HepG2 (cell line): ENCODE results near the gene ENPP1.

Experiments used
- CTCF ChIP-seq: sonication (generic); formaldehyde crosslinking; IDR thresholded peaks from 2 replicates; pipeline ENCODE4 v1.5.0; 2020; ENCODE audit warnings: mild to moderate bottlenecking, missing genetic modification reagents, moderate library complexity
- KLF9 ChIP-seq: IDR thresholded peaks from 2 replicates; pipeline ENCODE4 v1.6.1; 2016; ENCODE audit warnings: low read depth
- POLR2AphosphoS5 ChIP-seq: IDR thresholded peaks from 2 replicates; pipeline ENCODE4 v1.6.1; 2012; ENCODE audit warnings: low read depth, low read length
- STAG1 ChIP-seq: sonication (generic); formaldehyde crosslinking; IDR thresholded peaks from 2 replicates; pipeline ENCODE4 v1.4.0; 2020; ENCODE audit warnings: missing genetic modification reagents
- TBL1XR1 ChIP-seq: fragments of 150-350 bp; IDR thresholded peaks from 2 replicates; pipeline ENCODE4 v1.6.1; 2014; ENCODE audit warnings: borderline replicate concordance, low read length; ENCODE audit not compliant: partially characterized antibody
- ZNF563 ChIP-seq: sonication (generic); formaldehyde crosslinking; IDR thresholded peaks from 2 replicates; pipeline ENCODE4 v1.8.0; 2022; ENCODE audit warnings: mild to moderate bottlenecking, moderate library complexity, missing genetic modification reagents
- TF ChIP-seq, protein P1 (sequence below): IDR thresholded peaks from 2 replicates; pipeline ENCODE4 v1.6.1; 2012; ENCODE audit warnings: inconsistent platforms

- TF ChIP-seq CTCF (no peak), POLR2AphosphoS5 (no peak), STAG1 (CRISPR knock-in tag) (no peak), ZNF563 (CRISPR knock-in tag) (no peak), KLF9 (CRISPR knock-in tag) (no peak), TBL1XR1 (no peak)
- TF ChIP-seq, protein P1, sequence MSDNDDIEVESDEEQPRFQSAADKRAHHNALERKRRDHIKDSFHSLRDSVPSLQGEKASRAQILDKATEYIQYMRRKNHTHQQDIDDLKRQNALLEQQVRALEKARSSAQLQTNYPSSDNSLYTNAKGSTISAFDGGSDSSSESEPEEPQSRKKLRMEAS, result no peak
Observed at GRCh38 chr6:131893198-131893597, 85.4 kb downstream of the ENPP1 start.
